GOT3 (cell line): ENCODE data around the gene CGB5.
"Not testable (repeated sequence)": the region's sequence is repeated elsewhere in the genome, so short reads cannot be mapped to it uniquely, and the experiment has no call there.

Source experiments
- DNase-seq: peaks from one replicate; lab custom pipeline; 2025; ENCODE audit warnings: mixed read lengths; lab: John Stamatoyannopoulos, UW

Gene CGB5

GRCh38 chr19:49043548-49043947, at the start of gene CGB5:
Gene CGB5, plus strand, starts transcription at chr19:49043848. Its CDS starts 362 bp downstream, at chr19:49044210.
- DNase-seq = not testable (repeated sequence)

- DNase-seq = no peak
Observed at GRCh38 chr19:48994035-48994386, 49.6 kb upstream of the CGB5 start.

DNA sequence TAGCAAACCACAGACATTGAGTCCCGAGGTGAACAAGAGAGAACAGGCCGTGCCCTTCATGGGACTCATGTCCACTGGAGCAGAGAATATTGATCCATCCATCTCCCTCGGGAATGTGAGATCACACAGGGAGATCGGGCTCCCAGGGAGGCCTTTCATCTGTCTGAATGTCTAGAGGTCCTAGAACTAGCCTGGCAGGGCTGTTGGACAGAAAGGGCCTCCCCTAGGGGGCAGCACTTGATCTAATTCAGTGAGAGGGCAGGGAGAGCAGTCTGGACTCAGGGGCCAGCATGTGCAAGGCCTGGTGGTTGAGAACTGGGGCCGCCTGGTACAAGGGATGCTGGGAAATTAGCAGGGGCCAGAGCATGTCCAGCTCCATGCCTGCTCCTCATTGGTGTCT, 45.7 kb upstream of the CGB5 start:
- no peak for DNase-seq

- no peak for DNase-seq
Observed at GRCh38 chr19:48999481-49000325, 43.9 kb upstream of the CGB5 start.

DNA sequence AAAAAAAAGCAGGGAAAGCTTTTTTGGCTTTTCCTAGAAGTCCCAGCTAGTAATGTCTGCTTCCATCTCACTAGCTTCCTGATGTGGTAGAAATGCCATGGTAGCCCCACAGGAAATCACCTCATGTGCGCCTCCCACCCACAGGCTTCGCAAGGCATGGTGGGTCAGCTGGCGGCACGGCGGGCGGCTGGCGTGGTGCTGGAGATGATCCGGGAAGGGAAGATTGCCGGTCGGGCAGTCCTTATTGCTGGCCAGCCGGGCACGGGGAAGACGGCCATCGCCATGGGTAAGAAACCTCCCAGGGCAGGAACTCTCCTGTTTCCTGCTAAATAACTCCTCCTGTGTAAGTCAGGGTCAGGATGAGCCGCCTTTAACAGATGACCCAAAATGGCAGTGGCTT, 39.5 kb upstream of the CGB5 start:
- no peak for DNase-seq

- DNase-seq = no peak
Observed at GRCh38 chr19:49004964-49005614, 38.6 kb upstream of the CGB5 start.

DNA sequence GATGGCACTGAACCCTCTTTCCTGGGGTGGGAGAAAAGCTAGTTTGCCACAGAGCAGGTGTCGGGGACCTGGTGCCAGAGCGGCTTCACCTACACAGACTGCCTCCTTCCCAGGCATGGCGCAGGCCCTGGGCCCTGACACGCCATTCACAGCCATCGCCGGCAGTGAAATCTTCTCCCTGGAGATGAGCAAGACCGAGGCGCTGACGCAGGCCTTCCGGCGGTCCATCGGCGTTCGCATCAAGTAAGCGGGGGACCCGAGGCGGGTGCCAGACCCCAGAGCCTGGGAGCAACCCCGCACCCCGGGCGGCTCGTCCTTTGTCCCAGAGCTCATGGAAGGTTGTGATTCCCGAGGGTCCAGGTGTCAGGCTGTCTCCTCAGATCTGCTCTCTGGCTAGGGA, 36.7 kb upstream of the CGB5 start:
- no peak for DNase-seq

- no peak for DNase-seq
Observed at GRCh38 chr19:49009828-49010227, 33.8 kb upstream of the CGB5 start.

DNA sequence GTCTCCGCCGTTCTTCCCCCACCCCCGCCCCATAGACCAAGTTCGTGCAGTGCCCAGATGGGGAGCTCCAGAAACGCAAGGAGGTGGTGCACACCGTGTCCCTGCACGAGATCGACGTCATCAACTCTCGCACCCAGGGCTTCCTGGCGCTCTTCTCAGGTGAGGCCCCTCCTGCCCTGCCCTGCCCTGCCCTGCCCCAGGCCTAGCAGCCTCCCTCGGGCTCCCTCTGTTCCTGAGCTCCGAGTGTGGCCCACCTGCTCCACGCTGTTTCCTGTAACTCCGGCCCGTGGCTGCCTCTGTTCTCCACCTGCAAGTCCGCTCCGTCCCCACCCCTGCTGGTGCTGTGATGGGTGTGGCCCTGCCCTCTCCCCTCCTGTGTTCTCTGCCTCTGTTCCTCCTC, 33.2 kb upstream of the CGB5 start:
- no peak for DNase-seq

- DNase-seq = no peak
Observed at GRCh38 chr19:49011194-49011593, 32.5 kb upstream of the CGB5 start.

DNA sequence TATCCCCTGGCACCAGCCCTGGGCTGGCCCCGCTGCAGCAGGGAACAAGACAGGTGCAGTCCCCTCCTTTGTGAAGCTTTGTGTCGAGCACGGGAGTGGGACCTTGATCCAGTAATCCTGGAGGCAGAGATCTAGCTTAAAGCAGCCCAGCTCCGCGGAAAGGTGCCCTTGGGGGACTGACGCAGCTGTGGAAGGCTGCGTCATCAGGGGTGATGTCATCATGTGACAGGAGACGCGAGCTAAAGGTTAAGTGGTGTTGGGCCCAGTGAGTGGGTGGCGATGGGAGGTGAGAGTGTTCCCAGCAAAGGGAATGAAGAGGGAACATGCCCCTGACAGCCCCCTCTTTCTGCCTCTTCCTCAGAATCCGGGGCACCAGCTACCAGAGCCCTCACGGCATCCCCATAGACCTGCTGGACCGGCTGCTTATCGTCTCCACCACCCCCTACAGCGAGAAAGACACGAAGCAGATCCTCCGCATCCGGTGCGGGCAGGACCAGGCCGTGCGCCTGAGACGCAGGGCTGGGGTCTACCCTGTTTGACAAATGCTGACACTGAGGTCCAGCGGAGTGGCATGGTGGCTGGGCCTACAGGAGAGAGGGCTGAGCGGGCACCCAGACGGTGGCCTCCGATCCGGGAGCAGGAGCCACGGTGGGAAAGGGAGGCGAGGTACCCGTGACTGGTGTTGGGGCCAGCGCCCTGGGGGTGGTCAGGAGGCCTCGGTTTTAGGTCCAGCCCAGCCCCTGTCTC, 29.4 kb upstream of the CGB5 start:
- no peak for DNase-seq

- DNase-seq = no peak
Observed at GRCh38 chr19:49014870-49015255, 28.8 kb upstream of the CGB5 start.

- no peak for DNase-seq
Observed at GRCh38 chr19:49016067-49016839, 27.4 kb upstream of the CGB5 start.

GRCh38 chr19:49017041-49017665, 26.5 kb upstream of the CGB5 start, which contains the start of gene LHB:
Gene LHB, minus strand, starts transcription at chr19:49017091. Its CDS starts 10 bp downstream, at chr19:49017081.
- no peak for DNase-seq

DNA sequence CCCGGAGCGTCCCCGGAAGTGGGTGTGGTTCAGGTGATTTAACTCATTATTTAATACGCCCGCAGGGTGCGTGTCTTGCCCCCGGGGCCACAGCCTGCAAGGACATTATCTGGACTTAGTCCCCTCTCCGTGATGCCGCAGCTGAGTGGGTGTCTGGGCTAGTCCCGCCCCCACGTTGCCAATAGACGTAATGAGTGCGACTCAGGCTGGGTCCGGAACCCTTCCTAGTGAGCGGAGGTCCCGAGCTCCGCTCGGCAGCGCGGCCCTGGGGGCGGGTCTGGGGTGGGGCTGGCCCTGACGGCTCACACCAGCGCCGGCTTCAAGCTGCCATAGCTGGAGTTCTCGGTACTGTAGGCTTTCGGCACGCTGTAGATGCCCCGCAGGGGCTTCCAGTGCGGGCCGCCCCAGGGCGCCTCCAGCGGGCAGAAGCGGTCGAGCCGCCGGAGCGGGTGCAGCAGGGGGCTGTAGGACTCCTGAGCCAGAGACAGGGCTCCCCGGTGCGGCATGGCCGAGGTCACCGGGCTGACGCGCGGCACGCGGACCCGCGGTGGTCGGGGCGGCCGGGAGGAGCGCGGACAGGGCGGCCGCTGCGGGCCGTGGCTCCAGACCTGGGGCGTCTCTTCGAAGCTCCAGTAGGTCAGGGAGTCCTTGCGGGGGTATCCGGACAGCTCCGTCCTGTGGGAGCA, 25.8 kb upstream of the CGB5 start:
- DNase-seq = no peak

- DNase-seq = not testable (repeated sequence)
Observed at GRCh38 chr19:49018388-49019241, 25.0 kb upstream of the CGB5 start.

GRCh38 chr19:49019242-49019932, 24.3 kb upstream of the CGB5 start:
- no peak for DNase-seq

- DNase-seq = no peak
Observed at GRCh38 chr19:49020342-49020741, 23.3 kb upstream of the CGB5 start.
